GM19239 (cell line): ENCODE results near the gene FANCE.
"Not testable (repeated sequence)": the region's sequence is repeated elsewhere in the genome, so short reads cannot be mapped to it uniquely, and the experiment has no call there.

Experiments used
- DNase-seq: peaks from one replicate; pipeline ENCODE4 v3.0.0; 2011; ENCODE audit warnings: low spot score; ENCODE audit not compliant: insufficient read length
- FAIRE-seq: peaks from 2 replicates; lab custom pipeline; 2011; peaks lifted over from hg19 to GRCh38; lab: Jason Lieb, UNC

Gene FANCE

DNA sequence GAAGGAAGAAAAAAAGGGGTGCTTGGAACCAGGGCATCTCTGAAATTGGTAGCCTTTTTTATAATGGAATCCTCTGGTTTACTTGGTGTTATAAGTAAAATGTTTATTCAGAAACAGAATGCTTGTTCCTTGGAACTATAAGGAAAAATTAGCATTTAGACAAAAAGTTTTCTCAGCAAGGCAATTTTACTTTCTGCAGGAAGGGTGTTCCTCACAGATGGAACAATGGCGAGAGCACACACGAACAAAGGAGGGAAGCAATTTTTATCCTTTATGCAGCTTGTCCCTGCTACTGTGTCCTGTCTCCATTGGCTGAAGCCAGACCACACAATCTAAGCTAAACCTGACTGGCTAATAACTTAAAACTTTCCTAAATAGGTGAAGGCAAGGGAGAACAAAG is 22.7 kb upstream of the FANCE start:
- no peak for DNase-seq
- no peak for FAIRE-seq

DNA sequence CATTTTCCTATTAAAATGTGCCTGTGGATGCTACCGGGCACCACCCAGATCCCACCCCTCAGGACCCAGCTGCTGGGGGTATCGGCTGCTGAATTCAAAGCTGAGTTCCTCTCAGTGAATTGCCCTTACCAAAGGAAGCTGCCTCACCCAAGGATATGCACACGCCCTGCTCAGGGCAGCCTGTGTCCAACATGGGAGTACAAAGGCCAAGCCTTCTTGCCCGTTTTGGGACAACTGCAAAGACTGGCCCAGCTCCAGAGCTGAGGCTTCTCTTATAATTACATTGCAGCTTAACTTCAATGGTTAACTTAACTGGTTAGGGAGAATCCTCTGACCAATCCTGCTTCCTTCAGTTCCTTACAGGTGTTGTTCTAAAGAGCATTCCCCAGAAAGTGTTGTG is 19.8 kb upstream of the FANCE start:
- FAIRE-seq (no peak), DNase-seq (no peak)

DNA sequence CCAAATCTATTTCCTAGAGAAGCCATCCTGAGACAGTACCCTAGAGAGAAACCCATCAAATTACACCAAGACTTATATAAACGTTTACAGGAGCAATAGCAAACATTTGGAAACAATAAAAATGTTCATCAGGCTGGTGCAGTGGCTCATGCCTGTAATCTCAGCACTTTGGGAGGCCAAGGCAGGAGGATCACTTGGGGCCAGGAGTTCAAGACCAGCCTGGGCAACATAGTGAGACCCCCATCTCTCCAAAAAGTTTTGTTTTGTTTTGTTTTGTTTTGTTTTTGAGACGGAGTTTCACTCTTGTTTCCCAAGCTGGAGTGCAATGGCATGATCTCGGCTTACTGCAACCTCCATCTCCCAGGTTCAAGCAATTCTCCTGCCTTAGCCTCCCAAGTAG is 19.4 kb upstream of the FANCE start:
- DNase-seq = not testable (repeated sequence)

DNA sequence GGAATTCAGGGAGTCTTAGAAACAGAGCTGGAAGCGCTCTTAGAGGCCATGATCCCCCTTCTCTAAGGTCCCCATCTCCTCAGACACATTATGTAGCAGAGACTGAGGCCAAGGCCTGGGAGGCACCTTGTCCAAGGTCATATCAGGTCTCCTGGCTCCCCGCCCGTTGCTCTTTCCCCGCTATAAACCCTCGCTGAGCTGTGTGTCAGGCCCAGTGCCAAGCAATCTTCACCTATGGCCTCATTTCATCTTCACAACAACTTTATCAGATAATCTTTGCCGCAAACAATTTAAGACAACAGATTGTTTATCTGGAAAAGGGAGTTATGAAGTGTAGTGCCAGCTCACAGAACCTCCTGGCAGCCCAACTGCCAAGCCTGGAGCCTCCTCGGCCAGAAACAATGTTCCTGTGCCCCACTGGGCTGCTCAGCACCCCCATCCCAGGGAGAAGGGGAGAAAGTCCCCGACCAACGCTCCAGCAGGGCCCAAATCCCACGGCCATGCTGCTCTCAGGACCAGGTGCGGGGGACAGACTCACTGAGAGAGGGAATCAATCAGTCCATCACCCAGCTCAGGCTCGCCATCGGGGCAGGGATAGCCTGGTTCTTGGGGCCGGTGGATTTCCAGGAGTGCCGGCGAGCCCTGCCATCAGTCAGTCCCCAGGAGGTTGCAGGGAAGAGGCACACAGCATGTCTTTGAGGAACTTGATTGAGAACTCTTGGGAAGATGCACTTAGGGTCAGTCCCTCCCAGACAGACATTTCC is 16.9 kb upstream of the FANCE start:
- FAIRE-seq (no peak), DNase-seq (no peak)

More for the DNA sequence above, 19.4 kb upstream of the FANCE start:
- not testable (repeated sequence) for FAIRE-seq

GRCh38 chr6:35436071-35436857 is 15.9 kb upstream of the FANCE start:
- no peak for FAIRE-seq
- no peak for DNase-seq

DNA sequence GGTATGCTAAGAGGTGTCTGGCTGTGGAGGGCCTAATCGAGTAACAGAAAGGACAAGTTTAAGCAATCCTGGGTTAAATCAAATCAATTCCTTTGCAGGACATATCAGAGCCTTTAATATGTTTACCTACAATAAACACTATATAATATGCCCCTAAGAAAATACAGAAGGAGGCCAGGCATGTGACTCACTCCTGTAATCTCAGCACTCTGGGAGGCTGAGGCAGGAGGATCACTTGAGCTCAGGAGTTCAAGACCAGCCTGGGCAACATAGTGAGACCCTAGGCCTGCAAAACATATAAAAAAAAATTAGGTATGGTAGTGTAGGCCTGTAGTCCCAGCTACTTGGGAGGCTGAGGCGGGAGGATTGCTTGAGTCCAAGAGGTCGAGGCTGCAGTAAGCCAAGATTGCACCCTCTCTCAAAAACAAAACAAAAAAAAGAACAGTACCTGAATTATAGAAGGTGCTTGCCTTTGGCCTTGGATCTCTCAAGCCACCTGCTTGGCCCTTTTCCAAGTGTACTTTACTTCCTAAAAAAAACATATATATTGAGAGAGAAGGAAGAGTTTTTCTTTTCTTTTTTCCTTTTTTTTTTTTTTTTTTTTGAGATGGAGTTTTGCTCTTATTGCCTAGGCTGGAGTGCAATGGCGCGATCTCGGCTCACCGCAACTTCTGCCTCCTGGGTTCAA is 13.6 kb upstream of the FANCE start:
- DNase-seq, FAIRE-seq: not testable (repeated sequence)

GRCh38 chr6:35439308-35439707 is 12.8 kb upstream of the FANCE start:
- no peak for DNase-seq
- FAIRE-seq = no peak

GRCh38 chr6:35441205-35441604 is 10.9 kb upstream of the FANCE start:
- DNase-seq (no peak), FAIRE-seq (no peak)

- FAIRE-seq (no peak), DNase-seq (no peak)
Measured at GRCh38 chr6:35441642-35442041, 10.5 kb upstream of the FANCE start.

DNA sequence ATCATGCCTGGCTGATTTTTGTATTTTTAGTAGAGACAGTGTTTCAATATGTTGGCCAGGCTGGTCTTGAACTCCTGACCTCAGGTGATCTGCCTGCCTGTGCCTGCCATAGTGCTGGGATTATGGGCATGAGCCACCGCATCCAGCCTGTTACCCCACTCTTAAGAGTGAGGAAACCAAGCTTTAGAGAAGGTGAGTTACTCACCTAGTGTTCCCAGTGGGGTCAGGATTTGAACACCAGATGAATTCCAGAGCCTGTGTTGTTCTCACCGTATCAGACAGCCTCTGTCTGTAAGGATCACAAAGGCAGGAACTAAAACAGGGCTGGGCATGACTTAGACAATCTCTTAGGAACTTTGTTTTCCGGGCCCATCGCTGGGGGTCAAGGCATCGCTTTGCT is 9.4 kb upstream of the FANCE start:
- FAIRE-seq (no peak), DNase-seq (no peak)

GRCh38 chr6:35443341-35444030 is 8.7 kb upstream of the FANCE start:
- DNase-seq = no peak
- FAIRE-seq = no peak

GRCh38 chr6:35445691-35446090 is 6.4 kb upstream of the FANCE start:
- DNase-seq (no peak), FAIRE-seq (no peak)

GRCh38 chr6:35448191-35448590 is 3.9 kb upstream of the FANCE start:
- FAIRE-seq = no peak
- DNase-seq = no peak

- FAIRE-seq = peak; percentile 76
- DNase-seq = peak; percentile 75
Measured at GRCh38 chr6:35449287-35449881, 2.8 kb upstream of the FANCE start.

DNA sequence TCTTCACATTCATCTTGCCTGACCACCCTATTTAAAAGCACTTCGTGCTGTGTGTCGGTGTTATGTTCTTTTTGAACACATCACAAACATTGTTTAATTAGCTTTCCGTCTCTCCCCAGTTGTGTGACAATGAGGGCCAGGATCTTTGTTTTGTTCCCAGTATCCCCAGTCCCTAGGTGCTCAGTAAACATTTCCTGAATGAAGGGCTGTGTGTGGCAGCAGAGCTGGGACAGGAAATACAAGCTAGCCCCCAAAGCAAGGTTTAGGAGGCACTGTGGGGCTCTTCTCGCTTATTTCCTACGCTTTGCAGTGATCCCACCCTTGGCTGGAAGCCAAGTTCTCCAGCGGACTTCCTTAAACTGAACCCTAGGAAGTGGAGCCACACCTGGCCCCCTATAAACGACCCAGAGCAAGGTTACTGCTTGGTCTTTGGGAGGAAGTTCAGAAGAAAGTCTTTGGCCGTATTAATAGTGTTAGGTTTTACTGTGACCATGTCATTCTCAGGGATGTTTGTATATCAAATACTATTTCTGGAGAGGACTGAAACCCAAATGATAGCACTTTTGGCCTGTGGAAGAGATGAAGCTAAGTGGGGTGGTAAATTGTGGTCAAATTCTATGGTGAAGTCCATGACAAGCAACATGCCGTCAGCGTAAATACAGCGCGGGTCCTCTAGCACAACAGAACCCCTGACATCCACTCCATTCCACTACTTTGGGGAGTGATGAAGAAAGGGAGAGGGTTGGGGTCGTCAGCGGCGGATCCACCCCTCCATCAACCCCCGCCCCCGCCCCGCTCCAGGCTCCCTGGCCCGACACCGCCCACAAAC is 570 bp upstream of the FANCE start:
- DNase-seq (no peak), FAIRE-seq (no peak)

DNA sequence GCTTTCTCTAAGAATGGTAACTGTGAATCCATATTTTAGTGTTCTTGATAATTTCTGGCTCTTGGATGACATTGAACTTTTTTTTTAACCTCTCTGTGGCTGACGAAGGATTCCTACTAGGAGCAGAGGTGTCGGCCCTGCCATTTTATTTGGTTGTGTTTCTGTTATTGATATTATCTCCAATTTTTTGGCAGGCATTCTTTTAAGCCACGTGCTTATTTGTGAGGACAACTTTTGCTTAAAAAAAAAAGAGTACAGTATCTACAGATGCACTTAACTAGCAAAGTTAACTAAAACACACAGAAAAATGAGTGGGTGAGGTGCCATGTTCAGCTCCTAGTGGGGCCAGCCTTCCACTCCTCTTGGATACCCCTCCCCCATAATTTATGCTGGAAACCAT is 1.1 kb downstream of the FANCE start:
- FAIRE-seq (no peak), DNase-seq (no peak)

GRCh38 chr6:35454391-35455110 is 2.4 kb downstream of the FANCE start:
- DNase-seq (no peak), FAIRE-seq (no peak)

DNA sequence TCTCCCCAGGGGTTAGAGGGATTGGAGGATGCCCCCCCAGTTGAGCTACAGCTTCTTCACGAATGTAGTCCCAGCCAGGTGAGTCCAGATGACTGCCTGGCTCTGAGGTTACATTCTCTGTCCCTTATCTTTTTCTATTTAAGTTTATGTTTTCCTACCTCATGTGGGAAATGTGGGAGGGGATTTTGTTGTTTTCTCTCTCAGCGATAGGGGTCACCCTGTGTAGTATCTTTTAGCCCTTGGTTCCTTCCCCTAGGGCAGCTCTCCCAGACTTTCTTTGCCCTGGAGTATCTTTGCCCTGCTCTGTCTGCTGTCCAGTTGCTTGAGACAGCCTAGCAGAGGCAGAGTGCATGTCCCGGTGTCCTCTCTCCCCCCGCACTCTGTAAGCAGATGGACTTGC is 5.8 kb downstream of the FANCE start:
- DNase-seq (no peak), FAIRE-seq (no peak)

DNA sequence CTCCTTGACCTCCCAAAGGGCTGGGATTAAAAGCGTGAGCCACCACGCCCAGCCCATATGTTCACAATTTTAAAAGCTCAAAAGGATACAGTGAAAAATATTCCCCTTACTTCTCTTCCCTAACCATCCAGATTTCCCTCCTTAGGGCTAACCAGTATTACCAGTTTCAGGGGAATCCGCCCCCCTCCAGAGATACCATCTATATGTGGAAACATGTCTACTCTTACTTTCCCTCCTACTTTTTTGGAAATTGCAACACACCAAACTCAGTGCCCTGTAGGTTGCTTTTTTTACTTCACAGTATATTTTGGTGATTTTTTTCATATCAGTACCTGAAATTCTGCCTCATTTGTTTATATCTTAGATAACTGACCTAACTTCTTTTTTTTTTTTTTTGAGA is 9.1 kb downstream of the FANCE start:
- FAIRE-seq = no peak
- DNase-seq = no peak
